ENCODE data around the gene DENND1A.
"Not testable (repeated sequence)": the region's sequence is repeated elsewhere in the genome, so short reads cannot be mapped to it uniquely, and the experiment has no call there.

The DENND1A gene

DNA sequence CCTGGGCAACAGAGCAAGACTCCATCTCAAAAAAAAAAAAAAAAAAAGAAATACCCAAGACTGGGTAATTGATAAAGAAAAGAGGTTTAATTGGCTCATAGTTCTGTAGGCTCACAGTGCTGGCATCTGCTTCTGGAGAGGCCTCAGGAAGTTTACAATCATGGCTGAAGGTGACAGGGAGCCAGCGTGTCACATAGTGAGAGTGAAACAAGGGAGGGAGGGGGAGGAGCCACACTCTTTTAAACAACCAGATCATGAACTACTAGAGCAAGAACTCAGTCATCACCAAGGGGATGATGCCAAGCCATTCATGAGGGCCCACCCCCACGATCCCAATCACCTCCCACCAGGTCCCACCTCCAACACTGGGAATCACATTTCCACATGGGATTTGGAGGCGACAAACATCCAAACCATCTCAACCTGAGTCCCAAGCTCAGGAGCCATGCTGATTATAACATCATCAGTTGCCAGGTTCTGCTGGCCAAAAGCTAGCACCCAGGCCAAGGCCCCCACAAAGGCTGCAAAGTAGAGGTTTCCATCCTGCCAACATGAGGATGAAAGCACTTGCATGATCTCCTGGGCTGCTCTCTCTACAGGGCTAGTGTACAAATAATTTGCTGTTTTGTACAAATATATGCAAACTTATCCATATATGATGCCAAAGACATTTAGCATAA, 15.3 kb downstream of the DENND1A start:
- Histone ChIP-seq H3K9me3 (replicated peaks in 1 of 11) (peaks cover 12 to 63% (median 52%) of the 10 kb centered on the region in 11 experiments; a peak in 21 of 22 replicates), H3K36me3 (peaks cover 39 to 95% (median 61%) of the 10 kb centered on the region in 11 experiments), H3K27me3 (no peaks in the 10 kb centered on the region), H4K20me1 (peaks cover 0 to 99% (median 42%) of the 10 kb centered on the region in 11 experiments; a peak in 16 of 22 replicates), H3K4me1 (peaks cover 0 to 23% (median 7%) of the 10 kb centered on the region in 10 experiments; a peak in 10 of 20 replicates), H3K4me2 (no peak overlapping the region), H3K27ac (no peak overlapping the region), H3K4me3 (no peak overlapping the region), H3K9ac (no peak overlapping the region)
- no peak for TF ChIP-seq Cebpa-rat (IDR thresholded peaks at IDR 0.05)

DNA sequence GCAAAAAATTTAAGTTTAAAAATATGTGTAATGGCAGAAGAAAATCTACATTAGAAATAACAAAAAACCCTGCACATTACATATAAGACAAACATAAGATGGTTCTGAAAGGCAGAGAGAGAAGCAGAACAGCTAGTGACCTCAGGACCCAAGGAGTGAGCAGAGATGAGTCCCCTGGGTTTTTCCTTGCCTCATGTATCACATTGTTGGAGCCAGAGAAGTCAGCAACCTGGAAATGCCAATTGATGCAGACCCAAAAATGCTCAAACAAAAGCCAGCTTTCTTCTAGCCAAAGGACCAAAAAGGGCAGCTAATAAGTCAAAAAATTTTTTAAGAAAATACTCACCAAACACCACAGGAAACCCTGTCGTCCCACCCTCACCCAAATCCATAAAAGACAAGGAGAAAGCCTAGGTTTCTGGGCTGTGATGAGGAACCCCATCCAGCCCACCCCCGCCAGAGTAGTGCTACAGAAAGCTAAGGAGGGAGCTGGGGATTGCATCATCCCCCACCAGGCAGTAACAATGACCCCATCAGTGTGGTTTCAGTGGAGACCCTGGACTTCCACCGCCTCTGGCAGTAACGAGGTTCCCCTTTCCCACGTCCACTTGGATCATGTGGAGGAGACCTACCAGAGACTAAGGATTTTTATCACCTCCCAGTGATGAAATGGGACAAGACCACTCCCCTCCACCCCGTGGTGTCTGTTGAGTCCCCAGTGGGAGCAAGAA, 17.6 kb downstream of the DENND1A start:
- H3K9ac ChIP-seq: no peak overlapping the region
- no peak overlapping the region for H3K27ac ChIP-seq
- peaks cover 36 to 81% (median 57%) of the 10 kb centered on the region in 11 experiments for H3K36me3 ChIP-seq
- H3K9me3 ChIP-seq (replicated peaks in 1 of 11): peaks cover 19 to 65% (median 60%) of the 10 kb centered on the region in 11 experiments; a peak in 21 of 22 replicates
- H4K20me1 ChIP-seq: peaks cover 0 to 75% (median 26%) of the 10 kb centered on the region in 11 experiments; a peak in 16 of 22 replicates
- TF ChIP-seq Cebpa-rat (IDR thresholded peaks at IDR 0.05): peak in 3 of 11 experiments; percentile 23 to 50 (median 47); a peak in 4 of 22 replicates
- H3K4me2 ChIP-seq: peak overlapping the region in 6 of 11 experiments; percentile 6 to 47 (median 40); a peak in 12 of 22 replicates
- 0 out of 20 replicates have a peak overlapping the region, but pooled peaks of 1 of the 10 experiments have one; percentile 18 for H3K4me3 ChIP-seq
- no peaks in the 10 kb centered on the region for H3K27me3 ChIP-seq
- peaks cover 0 to 23% (median 7%) of the 10 kb centered on the region in 10 experiments; a peak in 10 of 20 replicates for H3K4me1 ChIP-seq

DNA sequence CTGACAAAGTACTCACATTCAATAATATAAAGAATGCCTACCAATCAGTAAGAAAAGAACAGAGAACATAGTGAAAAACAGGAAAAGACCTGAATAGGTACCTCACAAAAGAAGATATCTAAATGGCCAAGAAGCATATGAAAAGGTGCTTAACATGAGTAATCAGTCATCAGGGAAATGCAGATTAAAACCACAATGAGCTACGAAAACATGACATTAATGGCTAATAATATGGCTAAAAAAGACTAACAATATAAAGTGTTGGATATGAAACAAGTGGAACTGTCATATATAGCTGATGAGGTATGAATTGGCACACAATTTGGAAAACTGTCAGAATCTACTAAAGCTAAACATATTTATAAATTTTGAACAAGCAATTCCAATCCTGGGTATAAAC, 18.9 kb downstream of the DENND1A start:
- H3K4me1 ChIP-seq: peaks cover 0 to 23% (median 7%) of the 10 kb centered on the region in 10 experiments; a peak in 10 of 20 replicates
- peaks cover 0 to 62% (median 17%) of the 10 kb centered on the region in 11 experiments; a peak in 13 of 22 replicates for H4K20me1 ChIP-seq
- no peak overlapping the region for H3K4me2 ChIP-seq
- H3K27me3 ChIP-seq: no peaks in the 10 kb centered on the region
- H3K36me3 ChIP-seq: peaks cover 26 to 68% (median 47%) of the 10 kb centered on the region in 11 experiments
- no peak overlapping the region for H3K4me3 ChIP-seq
- H3K9me3 ChIP-seq (replicated peaks in 1 of 11): peaks cover 19 to 63% (median 57%) of the 10 kb centered on the region in 11 experiments; a peak in 21 of 22 replicates
- H3K9ac ChIP-seq: no peak overlapping the region
- no peak overlapping the region for H3K27ac ChIP-seq
- no peak for TF ChIP-seq Cebpa-rat (IDR thresholded peaks at IDR 0.05)

DNA sequence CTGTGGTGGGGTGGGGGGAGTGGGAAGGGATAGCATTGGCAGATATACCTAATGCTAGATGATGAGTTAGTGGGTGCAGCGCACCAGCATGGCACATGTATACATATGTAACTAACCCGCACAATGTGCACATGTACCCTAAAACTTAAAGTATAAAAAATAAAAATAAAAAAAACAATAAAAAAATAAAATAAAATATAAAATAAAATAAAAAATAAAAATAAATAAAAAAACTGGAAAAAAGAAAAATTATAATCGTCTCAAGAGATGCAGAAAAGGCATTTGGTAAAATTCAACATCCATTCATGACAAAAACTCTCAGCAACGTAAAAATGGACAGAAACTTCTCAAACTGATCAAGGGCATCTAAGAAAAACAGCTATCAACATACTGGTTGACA, 20.7 kb downstream of the DENND1A start:
- Histone ChIP-seq H4K20me1 (peaks cover 0 to 44% (median 10%) of the 10 kb centered on the region in 11 experiments; a peak in 10 of 22 replicates), H3K36me3 (peaks cover 18 to 50% (median 39%) of the 10 kb centered on the region in 11 experiments), H3K4me1 (peaks cover 0 to 23% (median 7%) of the 10 kb centered on the region in 10 experiments; a peak in 10 of 20 replicates), H3K9me3 (replicated peaks in 1 of 11) (peaks cover 19 to 54% (median 52%) of the 10 kb centered on the region in 11 experiments; a peak in 21 of 22 replicates)
- not testable (repeated sequence) for H3K4me3 ChIP-seq, H3K27ac ChIP-seq, H3K27me3 ChIP-seq, H3K9ac ChIP-seq, H3K4me2 ChIP-seq

DNA sequence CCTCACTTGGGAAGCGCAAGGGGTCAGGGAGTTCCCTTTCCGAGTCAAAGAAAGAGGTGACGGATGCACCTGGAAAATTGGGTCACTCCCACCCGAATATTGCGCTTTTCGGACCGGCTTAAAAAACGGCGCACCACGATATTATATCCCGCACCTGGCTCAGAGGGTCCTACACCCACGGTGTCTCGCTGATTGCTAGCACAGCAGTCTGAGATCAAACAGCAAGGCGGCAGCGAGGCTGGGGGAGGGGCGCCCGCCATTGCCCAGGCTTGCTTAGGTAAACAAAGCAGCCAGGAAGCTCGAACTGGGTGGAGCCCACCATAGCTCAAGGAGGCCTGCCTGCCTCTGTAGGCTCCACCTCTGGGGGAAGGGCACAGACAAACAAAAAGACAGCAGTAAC, 26.4 kb downstream of the DENND1A start:
- Histone ChIP-seq H3K4me3 (peak overlapping the region in 1 of 10 experiments; percentile 31; a peak in 1 of 20 replicates), H3K4me1 (peaks cover 0 to 26% (median 5%) of the 10 kb centered on the region in 10 experiments; a peak in 10 of 20 replicates), H3K36me3 (peaks cover 0 to 28% (median 16%) of the 10 kb centered on the region in 11 experiments; a peak in 17 of 22 replicates), H3K9me3 (replicated peaks in 1 of 11) (peaks cover 9 to 30% (median 22%) of the 10 kb centered on the region in 11 experiments; a peak in 21 of 22 replicates), H4K20me1 (peaks cover 0 to 40% (median 16%) of the 10 kb centered on the region in 11 experiments; a peak in 13 of 22 replicates)
- H3K27me3 ChIP-seq, H3K27ac ChIP-seq, H3K9ac ChIP-seq, H3K4me2 ChIP-seq: not testable (repeated sequence)

DNA sequence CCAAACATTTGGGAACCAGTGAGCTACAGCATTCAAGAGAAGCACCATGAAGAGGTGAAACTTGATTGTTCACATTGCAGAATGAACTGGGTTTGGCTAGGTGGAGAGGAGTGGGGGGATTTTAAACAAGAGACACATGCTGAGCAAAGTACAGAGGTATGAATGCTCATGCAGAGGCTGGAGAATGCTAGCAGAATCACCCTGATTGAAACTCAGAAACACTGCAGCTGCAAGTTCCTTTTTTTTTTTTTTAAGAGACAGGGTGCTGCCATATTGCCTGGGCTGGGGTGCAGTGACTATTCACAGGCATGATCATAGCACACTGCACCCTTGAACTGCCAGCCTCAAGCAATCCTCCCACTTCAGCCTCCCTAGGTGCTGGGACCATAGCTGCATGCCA, 35.1 kb downstream of the DENND1A start:
- Histone ChIP-seq H3K36me3 (peaks cover 0 to 27% (median 6%) of the 10 kb centered on the region in 11 experiments; a peak in 9 of 22 replicates), H4K20me1 (peaks cover 11 to 100% (median 80%) of the 10 kb centered on the region in 11 experiments; a peak in 19 of 22 replicates), H3K4me1 (peaks cover 10 to 60% (median 18%) of the 10 kb centered on the region in 10 experiments; a peak in 18 of 20 replicates), H3K9me3 (replicated peaks in 1 of 11) (peaks cover 0 to 5% (median 0%) of the 10 kb centered on the region in 11 experiments; a peak in 1 of 22 replicates), H3K9ac (no peak overlapping the region), H3K27me3 (no peaks in the 10 kb centered on the region), H3K4me2 (peak overlapping the region in 7 of 11 experiments; percentile 13 to 67 (median 28); a peak in 12 of 22 replicates), H3K4me3 (no peak overlapping the region), H3K27ac (no peak overlapping the region)
- TF ChIP-seq Cebpa-rat (IDR thresholded peaks at IDR 0.05): no peak

DNA sequence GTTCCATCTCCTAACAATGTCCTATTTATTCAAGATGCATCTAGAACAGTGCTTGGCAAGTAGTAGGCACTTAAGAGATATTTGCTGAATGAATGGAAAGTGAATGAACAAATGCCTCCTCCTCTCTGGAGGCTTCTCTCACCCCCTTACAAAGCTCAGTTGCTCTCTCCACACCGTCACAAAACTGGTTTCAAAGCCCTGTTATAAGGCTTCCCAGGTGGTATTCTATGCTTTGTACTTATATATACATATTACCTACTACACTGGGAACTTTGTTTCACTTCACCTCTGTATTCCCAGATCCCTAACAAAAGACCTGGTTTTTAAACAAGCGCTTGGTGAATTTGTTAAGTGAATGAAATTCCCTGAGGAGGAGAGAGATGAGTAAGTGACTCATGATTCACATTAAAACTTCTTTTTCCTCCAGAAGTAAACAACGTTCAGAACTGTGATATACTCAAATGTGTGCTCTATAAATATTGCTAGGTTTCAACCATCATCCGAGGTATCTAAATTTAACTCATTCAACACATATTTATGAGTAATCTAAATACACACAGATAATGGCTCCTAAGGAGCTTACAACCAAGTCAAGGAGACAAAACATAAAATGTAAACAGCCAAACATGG, 36.0 kb downstream of the DENND1A start:
- Histone ChIP-seq H3K36me3 (peaks cover 0 to 30% (median 11%) of the 10 kb centered on the region in 11 experiments; a peak in 10 of 22 replicates), H3K4me3 (no peak overlapping the region), H3K9ac (no peak overlapping the region), H3K27ac (no peak overlapping the region), H4K20me1 (peaks cover 11 to 100% (median 79%) of the 10 kb centered on the region in 11 experiments; a peak in 19 of 22 replicates), H3K9me3 (replicated peaks in 1 of 11) (peaks cover 0 to 5% (median 0%) of the 10 kb centered on the region in 11 experiments; a peak in 1 of 22 replicates), H3K4me2 (peak overlapping the region; percentile 1 to 67 (median 20); a peak in 13 of 22 replicates), H3K27me3 (no peaks in the 10 kb centered on the region), H3K4me1 (peaks cover 10 to 58% (median 18%) of the 10 kb centered on the region in 10 experiments; a peak in 18 of 20 replicates)
- no peak for TF ChIP-seq Cebpa-rat (IDR thresholded peaks at IDR 0.05)

DNA sequence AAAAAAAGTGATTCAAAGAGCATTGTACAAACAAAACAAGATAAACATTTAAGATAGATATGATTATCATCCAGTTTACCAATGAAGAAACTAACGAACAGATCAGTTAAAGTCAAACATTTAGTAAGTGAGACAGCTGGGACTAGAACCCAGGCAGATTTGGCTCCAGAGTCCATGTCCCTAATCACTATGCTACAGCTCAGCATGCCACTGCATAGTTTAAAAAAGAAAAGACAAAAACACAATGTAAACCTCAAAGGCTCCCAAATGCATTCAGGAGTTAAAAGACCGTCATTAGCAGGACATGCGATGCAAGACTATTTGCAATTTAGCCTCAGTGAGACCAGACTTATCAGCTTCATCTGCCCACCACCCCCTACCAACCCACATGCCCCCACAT, 36.8 kb downstream of the DENND1A start:
- H3K36me3 ChIP-seq: peaks cover 0 to 36% (median 18%) of the 10 kb centered on the region in 11 experiments; a peak in 13 of 22 replicates
- peak overlapping the region in 1 of 11 experiments; percentile 59; a peak in 1 of 22 replicates for H3K4me2 ChIP-seq
- no peaks in the 10 kb centered on the region for H3K27me3 ChIP-seq
- no peak overlapping the region for H3K4me3 ChIP-seq
- H4K20me1 ChIP-seq: peaks cover 8 to 99% (median 78%) of the 10 kb centered on the region in 11 experiments; a peak in 19 of 22 replicates
- no peak for TF ChIP-seq Cebpa-rat (IDR thresholded peaks at IDR 0.05)
- no peak overlapping the region for H3K9ac ChIP-seq
- H3K27ac ChIP-seq: no peak overlapping the region
- peaks cover 10 to 51% (median 18%) of the 10 kb centered on the region in 10 experiments; a peak in 18 of 20 replicates for H3K4me1 ChIP-seq
- peaks cover 0 to 9% (median 3%) of the 10 kb centered on the region in 11 experiments; a peak in 8 of 22 replicates for H3K9me3 ChIP-seq (replicated peaks in 1 of 11)
